Measurements from ENCODE around the gene MSANTD1.

The MSANTD1 gene

DNA sequence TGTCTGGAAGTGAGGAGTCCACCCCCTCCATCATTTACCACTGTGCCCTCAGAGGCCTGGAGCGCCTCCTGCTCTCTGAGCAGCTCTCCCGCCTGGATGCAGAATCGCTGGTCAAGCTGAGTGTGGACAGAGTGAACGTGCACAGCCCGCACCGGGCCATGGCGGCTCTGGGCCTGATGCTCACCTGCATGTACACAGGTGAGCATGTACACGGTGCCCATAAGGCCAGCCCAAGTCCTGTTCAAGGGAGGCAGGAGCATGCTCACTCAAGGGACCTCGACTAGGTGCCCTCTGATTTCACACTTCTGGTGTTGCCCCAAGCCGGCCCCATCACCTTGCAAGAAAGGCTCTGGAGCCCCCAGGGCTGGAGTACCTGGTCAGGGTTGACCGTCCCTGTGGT is 13.4 kb upstream of the MSANTD1 start:
- TF ChIP-seq, protein P1, sequence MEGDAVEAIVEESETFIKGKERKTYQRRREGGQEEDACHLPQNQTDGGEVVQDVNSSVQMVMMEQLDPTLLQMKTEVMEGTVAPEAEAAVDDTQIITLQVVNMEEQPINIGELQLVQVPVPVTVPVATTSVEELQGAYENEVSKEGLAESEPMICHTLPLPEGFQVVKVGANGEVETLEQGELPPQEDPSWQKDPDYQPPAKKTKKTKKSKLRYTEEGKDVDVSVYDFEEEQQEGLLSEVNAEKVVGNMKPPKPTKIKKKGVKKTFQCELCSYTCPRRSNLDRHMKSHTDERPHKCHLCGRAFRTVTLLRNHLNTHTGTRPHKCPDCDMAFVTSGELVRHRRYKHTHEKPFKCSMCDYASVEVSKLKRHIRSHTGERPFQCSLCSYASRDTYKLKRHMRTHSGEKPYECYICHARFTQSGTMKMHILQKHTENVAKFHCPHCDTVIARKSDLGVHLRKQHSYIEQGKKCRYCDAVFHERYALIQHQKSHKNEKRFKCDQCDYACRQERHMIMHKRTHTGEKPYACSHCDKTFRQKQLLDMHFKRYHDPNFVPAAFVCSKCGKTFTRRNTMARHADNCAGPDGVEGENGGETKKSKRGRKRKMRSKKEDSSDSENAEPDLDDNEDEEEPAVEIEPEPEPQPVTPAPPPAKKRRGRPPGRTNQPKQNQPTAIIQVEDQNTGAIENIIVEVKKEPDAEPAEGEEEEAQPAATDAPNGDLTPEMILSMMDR (IDR thresholded peaks at IDR 0.05) = no peak

GRCh38 chr4:3236326-3236878 is 12.6 kb upstream of the MSANTD1 start:
- TF ChIP-seq, protein P1 (IDR thresholded peaks at IDR 0.05) = no peak

- TF ChIP-seq, protein P1 (IDR thresholded peaks at IDR 0.05) = no peak
These were observed 11.7 kb upstream of the MSANTD1 start for GRCh38 chr4:3237266-3237665.

DNA sequence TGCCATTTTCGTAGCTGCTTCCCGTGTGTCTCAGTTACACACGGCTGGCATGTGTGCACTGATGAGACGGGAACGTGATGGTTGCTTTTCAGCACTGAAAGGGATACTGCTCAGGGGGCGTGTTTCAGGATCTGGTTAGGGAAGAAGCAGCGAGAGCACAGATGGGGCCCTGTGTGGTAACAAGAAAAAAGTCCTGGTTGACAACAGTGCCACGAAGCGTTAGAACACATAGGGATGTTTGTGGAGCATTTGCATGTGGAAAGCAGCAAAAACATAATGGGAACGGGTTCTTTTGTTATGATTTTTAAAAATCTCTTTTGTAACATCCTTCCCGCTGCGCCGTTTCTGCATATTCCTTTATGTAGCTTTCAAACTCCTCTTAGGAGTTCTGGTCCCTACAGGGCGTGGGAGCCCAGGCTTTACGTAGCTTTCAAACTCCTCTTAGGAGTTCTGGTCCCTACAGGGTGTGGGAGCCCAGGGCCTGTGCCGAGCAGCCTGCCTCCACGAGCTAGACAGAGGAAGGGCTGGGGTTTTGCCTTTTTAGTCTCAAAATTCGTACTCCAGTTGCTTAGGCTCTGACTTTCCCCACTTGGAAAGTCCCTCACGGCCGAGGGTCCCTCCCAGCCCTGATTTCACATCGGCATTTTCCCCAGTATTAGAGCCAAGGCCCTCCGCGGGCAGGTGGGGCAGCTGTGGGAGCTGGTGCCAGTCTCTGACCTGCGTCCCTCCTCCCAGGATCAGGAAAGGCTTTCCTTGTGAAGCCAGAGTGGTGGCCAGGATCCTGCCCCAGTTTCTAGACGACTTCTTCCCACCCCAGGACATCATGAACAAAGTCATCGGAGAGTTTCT is 11.0 kb upstream of the MSANTD1 start:
- TF ChIP-seq, protein P1 (IDR thresholded peaks at IDR 0.05) = no peak

DNA sequence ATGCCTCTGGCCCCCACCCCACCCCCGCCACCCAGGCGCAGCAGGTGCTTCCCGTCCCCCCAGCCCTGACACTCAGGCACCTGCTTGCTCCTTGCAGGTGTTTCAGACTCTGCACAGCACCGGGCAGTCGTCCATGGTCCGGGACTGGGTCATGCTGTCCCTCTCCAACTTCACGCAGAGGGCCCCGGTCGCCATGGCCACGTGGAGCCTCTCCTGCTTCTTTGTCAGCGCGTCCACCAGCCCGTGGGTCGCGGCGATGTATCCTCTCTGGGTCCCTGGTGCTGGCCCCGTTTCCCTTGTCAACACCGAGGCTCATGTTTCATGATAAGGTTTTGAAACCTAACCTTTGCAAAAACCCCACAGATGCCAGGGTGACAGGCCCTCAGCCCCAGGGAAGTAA is 10.2 kb upstream of the MSANTD1 start:
- TF ChIP-seq, protein P1 (IDR thresholded peaks at IDR 0.05) = no peak

GRCh38 chr4:3239303-3239702 is 9.7 kb upstream of the MSANTD1 start:
- TF ChIP-seq, protein P1 (IDR thresholded peaks at IDR 0.05) = no peak

- TF ChIP-seq, protein P1 (IDR thresholded peaks at IDR 0.05) = no peak
These were observed 8.7 kb upstream of the MSANTD1 start for GRCh38 chr4:3239998-3240920.

Data from LNCAP (cell line).